GM20000 (cell line): Measurements from ENCODE around the gene KCNQ2.

Experiments used
- DNase-seq: peaks from one replicate; pipeline ENCODE4 v3.0.0; 2012; ENCODE audit warnings: low spot score
- CTCF ChIP-seq: IDR thresholded peaks from 2 replicates; pipeline ENCODE4 v1.5.1; 2012; ENCODE audit warnings: mild to moderate bottlenecking, control low read depth; ENCODE audit errors: extremely low read depth, missing control alignments

KCNQ2 gene

DNA sequence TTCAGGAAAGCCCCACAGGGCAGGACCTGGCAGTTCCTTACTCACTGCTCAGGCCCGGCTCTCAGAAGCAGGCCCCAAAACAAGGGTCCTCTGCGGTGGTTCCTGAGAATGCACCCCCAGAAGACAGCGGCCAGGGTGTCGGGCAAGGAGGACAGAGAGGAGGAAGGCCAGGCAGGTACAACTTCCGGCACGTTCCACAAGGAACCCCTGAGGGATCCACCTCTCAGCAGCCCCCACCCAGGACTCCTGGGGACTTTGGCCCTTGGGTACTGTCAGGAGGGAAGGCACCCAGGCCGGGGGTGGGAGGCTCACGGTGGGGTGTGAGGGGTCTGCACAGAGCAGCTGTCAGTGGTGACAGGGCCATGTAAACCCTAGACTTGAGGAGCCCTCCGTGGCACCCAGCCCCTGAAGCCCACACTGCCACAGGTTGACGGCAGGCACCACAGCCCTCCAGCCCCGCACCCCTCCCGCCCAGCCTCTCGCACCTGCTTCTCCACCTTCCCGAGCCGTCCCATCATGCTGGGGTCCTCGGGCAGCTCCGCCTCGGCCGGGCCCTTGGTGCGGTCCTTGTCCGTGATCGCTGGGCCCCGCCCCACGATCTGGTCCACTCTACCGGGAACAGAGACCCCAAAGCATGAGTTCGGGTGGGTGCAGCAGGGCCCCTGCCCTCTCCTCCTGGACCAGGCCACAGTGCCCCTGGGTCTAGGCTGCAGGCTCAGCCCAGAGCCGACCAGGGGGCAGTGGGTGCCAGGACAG, 64.3 kb downstream of the KCNQ2 start:
- no peak for TF ChIP-seq CTCF
- no peak for DNase-seq

DNA sequence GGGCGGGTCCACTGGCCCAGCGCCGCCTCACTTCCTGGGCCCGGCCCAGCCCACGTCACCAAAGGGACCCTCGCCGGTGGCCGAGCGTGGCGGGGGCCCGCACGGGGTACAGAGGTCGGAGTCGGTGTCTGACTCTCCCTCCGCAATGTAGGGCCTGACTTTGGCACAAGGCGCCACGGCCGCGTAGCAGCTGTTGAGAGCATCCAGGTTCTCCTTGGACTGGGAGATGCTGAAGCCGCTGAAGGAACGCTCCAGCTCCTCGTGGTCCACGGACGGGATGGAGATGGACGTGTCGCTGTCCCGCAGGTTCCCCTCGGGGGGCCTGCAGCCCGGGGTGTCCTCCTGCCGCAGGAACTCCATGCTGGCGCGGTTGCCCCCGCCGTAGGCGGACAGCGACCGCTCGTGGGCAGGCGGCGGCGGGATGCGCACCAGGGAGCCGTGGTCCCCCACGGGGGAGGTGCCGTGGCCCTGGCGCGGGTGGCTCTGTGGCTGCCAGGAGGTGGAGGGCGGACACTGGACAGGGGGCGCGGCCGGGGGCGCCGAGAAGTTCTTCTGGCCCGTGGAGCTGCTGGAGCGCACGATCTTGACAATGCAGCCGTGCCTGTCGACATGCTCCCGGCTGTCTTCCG, 65.7 kb downstream of the KCNQ2 start:
- TF ChIP-seq CTCF, result no peak

GRCh38 chr20:63406011-63406410, 66.4 kb downstream of the KCNQ2 start:
- DNase-seq, result no peak
- no peak for TF ChIP-seq CTCF

More for the DNA sequence above, 65.7 kb downstream of the KCNQ2 start:
- no peak for DNase-seq

GRCh38 chr20:63405102-63405730, 67.2 kb downstream of the KCNQ2 start:
- no peak for TF ChIP-seq CTCF
- no peak for DNase-seq

DNA sequence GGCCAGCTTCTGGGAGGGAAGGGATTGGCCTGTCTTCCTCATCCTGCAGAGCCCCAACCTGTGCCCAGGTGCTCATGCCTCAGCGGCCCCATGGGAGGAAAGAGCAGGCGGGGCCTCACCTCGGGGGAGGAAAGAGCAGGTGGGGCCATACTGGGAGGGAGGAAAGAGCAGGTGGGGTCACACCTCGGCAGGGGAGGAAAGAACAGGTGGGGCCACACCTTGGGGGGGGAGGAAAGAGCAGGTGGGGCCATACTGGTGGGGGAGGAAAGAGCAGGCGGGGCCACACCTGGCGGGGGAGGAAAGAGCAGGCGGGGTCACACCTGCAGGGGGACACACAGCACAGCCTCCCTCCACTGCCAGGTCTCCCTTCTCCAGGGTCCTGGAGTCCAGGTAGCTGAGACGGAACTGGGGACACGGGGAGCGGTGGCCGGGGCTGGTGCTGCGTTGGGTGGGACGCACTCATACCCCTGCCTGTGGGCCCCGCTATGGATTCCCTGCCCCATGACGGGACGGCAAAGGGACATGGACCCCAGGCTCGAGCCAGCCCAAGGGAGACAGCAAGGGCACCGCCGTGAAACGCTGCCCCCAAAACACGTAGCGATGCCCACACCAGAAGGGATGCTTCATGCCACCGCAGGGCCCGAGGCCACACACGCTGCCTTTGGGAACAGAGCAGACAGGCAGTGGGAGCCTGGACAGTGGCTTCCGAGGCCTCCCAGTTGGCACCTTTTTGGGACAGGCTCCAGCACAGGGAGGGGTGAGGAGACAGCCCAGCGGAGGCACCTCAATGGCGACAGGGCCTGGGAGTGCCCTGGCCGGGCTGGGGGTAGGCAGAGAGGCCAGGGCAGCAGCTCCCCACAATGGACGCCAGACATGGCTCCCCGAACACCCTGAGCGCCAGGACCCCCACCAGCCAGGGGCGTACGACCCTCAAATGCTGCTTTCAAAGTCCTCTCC, 68.0 kb downstream of the KCNQ2 start:
- no peak for TF ChIP-seq CTCF
- no peak for DNase-seq

GRCh38 chr20:63403403-63404105, 68.9 kb downstream of the KCNQ2 start:
- TF ChIP-seq CTCF, result no peak
- no peak for DNase-seq
